Mesendoderm (in vitro differentiated cells): ENCODE results near the gene PRR20G. TPM values are rescaled to one million over a fixed set of nuclear protein-coding genes. Genes with fewer than 3 reads are reported as not detected.

ENCODE experiments used
- DNase-seq: peaks from one replicate; pipeline ENCODE4 v3.0.0; 2013
- H2AK5ac ChIP-seq: 2 replicates; pipeline ENCODE4 v1.6.1; 2013; ENCODE audit warnings: low read length, inconsistent platforms
- H2BK120ac ChIP-seq: 2 replicates; pipeline ENCODE4 v1.6.1; 2013; ENCODE audit warnings: low read depth, mild to moderate bottlenecking, low read length, moderate library complexity, mixed read lengths
- H2BK15ac ChIP-seq: replicated peaks from 2 replicates; pipeline ENCODE4 v1.6.1; 2013; ENCODE audit warnings: low read depth, mild to moderate bottlenecking, moderate library complexity
- H2BK5ac ChIP-seq: 2 replicates; pipeline ENCODE4 v1.6.1; 2013; ENCODE audit warnings: low read length, inconsistent platforms
- H3K18ac ChIP-seq: 2 replicates; pipeline ENCODE4 v1.6.1; 2013; ENCODE audit warnings: mild to moderate bottlenecking, low read length, mixed read lengths
- H3K23ac ChIP-seq: one replicate; pipeline ENCODE4 v1.6.1; 2013; ENCODE audit warnings: low read length
- H3K27ac ChIP-seq: 2 replicates; pipeline ENCODE4 v1.5.1; 2013; ENCODE audit warnings: low read depth, mild to moderate bottlenecking, inconsistent platforms, low read length, moderate library complexity
- H3K27me3 ChIP-seq: 2 replicates; pipeline ENCODE4 v1.6.1; 2013; ENCODE audit warnings: low read length, control low read depth, mild to moderate bottlenecking, inconsistent platforms; ENCODE audit not compliant: insufficient read depth, poor library complexity
- H3K36me3 ChIP-seq: 2 replicates; pipeline ENCODE4 v1.6.1; 2013; ENCODE audit warnings: low read length, inconsistent platforms; ENCODE audit not compliant: control insufficient read depth, insufficient read depth
- H3K4ac ChIP-seq: one replicate; pipeline ENCODE4 v1.6.1; 2013; ENCODE audit warnings: low read depth, mild to moderate bottlenecking, low read length, moderate library complexity
- H3K4me1 ChIP-seq: 2 replicates; pipeline ENCODE4 v1.6.1; 2013; ENCODE audit warnings: low read depth, low read length, inconsistent platforms; ENCODE audit not compliant: control insufficient read depth
- H3K4me2 ChIP-seq: 2 replicates; pipeline ENCODE4 v1.6.1; 2013; ENCODE audit warnings: low read length
- H3K4me3 ChIP-seq: 2 replicates; pipeline ENCODE4 v1.5.1; 2013; ENCODE audit warnings: mild to moderate bottlenecking, low read length
- H3K56ac ChIP-seq: one replicate; pipeline ENCODE4 v1.6.1; 2013; ENCODE audit warnings: low read length
- H3K79me1 ChIP-seq: 2 replicates; pipeline ENCODE4 v1.6.1; 2013; ENCODE audit warnings: low read length, inconsistent platforms
- H3K79me2 ChIP-seq: 2 replicates; pipeline ENCODE4 v1.6.1; 2013; ENCODE audit warnings: mild to moderate bottlenecking, low read length; ENCODE audit not compliant: control insufficient read depth, insufficient read depth
- H3K9ac ChIP-seq: 2 replicates; pipeline ENCODE4 v1.6.1; 2013; ENCODE audit warnings: low read length, inconsistent platforms
- H4K5ac ChIP-seq: one replicate; pipeline ENCODE4 v1.6.1; 2013; ENCODE audit warnings: low read length
- H4K8ac ChIP-seq: one replicate; pipeline ENCODE4 v1.6.1; 2013; ENCODE audit warnings: low read depth, mild to moderate bottlenecking, control low read depth, low read length, moderate library complexity
- WGBS: extraction: QIAGEN DNeasy Blood & Tissue Kit; methylation state at CpG from one replicate; pipeline ENCODE4 v1.1.7; 2013; ENCODE audit warnings: low lambda C conversion rate, missing lambda C conversion rate; ENCODE audit not compliant: insufficient coverage; ENCODE audit errors: extremely low coverage; 5-methylcytosine and 5-hydroxymethylcytosine counted together
- polyA plus RNA-seq, 2 experiments: library from polyadenylated mRNA; stranded (reverse); fragments of 200-250 nt; gene quantifications; one replicate each; pipeline ENCODE4 v1.2.3, GENCODE V29; 2013

PRR20G gene
- 0.21 TPM for polyA plus RNA-seq (2013, experiment 1 of 2)
- polyA plus RNA-seq (2013, experiment 2 of 2): 0.08 TPM

GRCh38 chr3:127287840-127288239 is at the start of gene PRR20G:
Gene PRR20G, minus strand, starts transcription at chr3:127288046. Its CDS starts 681 bp downstream, at chr3:127287365.
- Histone ChIP-seq H3K23ac (no peak within 1 kb of the TSS), H3K4me1 (no peaks in the 10 kb centered on the region), H4K8ac (no peak within 1 kb of the TSS), H3K4me2 (no peak within 1 kb of the TSS), H3K4ac (no peak within 1 kb of the TSS), H4K5ac (no peak within 1 kb of the TSS), H3K4me3 (no peak within 1 kb of the TSS), H2AK5ac (no peak within 1 kb of the TSS), H3K79me2 (no peaks in the 10 kb centered on the region), H3K56ac (no peak within 1 kb of the TSS), H3K18ac (no peak within 1 kb of the TSS), H3K27ac (no peak within 1 kb of the TSS), H2BK15ac (no peak within 1 kb of the TSS), H3K9ac (no peak within 1 kb of the TSS), H2BK120ac (no peak within 1 kb of the TSS), H2BK5ac (no peak within 1 kb of the TSS), H3K79me1 (no peaks in the 10 kb centered on the region), H3K27me3 (no peaks in the 10 kb centered on the region), H3K36me3 (no peaks in the 10 kb centered on the region)
- WGBS: 100% methylated on average over 1 of the region's 17 CpGs
- peak; percentile 28 for DNase-seq

DNA sequence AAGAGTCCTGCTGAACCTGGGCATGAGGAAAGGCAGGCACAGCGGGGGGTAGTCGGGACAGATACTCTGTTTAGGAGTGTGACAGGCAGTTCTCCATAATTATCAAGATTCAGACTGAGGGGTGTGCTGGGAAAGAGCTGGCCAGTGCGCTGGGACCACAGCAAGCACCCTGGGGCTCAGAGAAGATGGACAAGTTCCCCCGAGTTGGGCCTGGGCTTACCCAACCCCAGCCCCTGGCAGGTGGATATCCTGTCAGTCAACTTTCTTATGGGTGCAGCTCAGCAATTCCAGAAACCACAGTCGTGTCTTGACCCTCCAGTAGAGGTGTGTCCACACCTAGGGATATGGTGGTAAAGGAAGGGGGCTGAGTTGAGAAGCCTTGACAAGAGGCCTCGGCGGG is 49.2 kb upstream of the PRR20G start:
- H2BK120ac ChIP-seq: no peak overlapping the region
- H3K56ac ChIP-seq: no peak overlapping the region
- no peak overlapping the region for H3K9ac ChIP-seq
- no peak overlapping the region for H2AK5ac ChIP-seq
- H3K23ac ChIP-seq: no peak overlapping the region
- H3K27me3 ChIP-seq: no peaks in the 10 kb centered on the region
- H3K27ac ChIP-seq: no peak overlapping the region
- H3K4me1 ChIP-seq: no peaks in the 10 kb centered on the region
- H3K79me2 ChIP-seq: no peaks in the 10 kb centered on the region
- WGBS: no CpG with 5 or more reads among the region's 7 CpGs
- H3K4me2 ChIP-seq: no peak overlapping the region
- H2BK15ac ChIP-seq: no peak overlapping the region
- H3K18ac ChIP-seq: no peak overlapping the region
- H2BK5ac ChIP-seq: no peak overlapping the region
- H4K5ac ChIP-seq: no peak overlapping the region
- H3K79me1 ChIP-seq: no peaks in the 10 kb centered on the region
- no peak overlapping the region for H3K4ac ChIP-seq
- no peak overlapping the region for H3K4me3 ChIP-seq
- no peak for DNase-seq
- no peak overlapping the region for H4K8ac ChIP-seq
- no peaks in the 10 kb centered on the region for H3K36me3 ChIP-seq

GRCh38 chr3:127336101-127336500 is 48.3 kb upstream of the PRR20G start:
- Histone ChIP-seq H3K27ac (no peak overlapping the region), H3K4me3 (no peak overlapping the region), H3K4me1 (no peaks in the 10 kb centered on the region), H4K5ac (no peak overlapping the region), H4K8ac (no peak overlapping the region), H3K9ac (no peak overlapping the region), H2BK5ac (no peak overlapping the region), H2BK120ac (no peak overlapping the region), H3K4ac (no peak overlapping the region), H3K27me3 (no peaks in the 10 kb centered on the region), H3K56ac (no peak overlapping the region), H3K23ac (no peak overlapping the region), H3K4me2 (no peak overlapping the region), H2BK15ac (no peak overlapping the region), H3K36me3 (no peaks in the 10 kb centered on the region), H3K79me1 (no peaks in the 10 kb centered on the region), H3K18ac (no peak overlapping the region), H2AK5ac (no peak overlapping the region), H3K79me2 (no peaks in the 10 kb centered on the region)
- WGBS: no CpG with 5 or more reads among the region's 5 CpGs
- no peak for DNase-seq

GRCh38 chr3:127330385-127330784 is 42.5 kb upstream of the PRR20G start:
- no peak overlapping the region for H4K5ac ChIP-seq
- no peak overlapping the region for H2BK5ac ChIP-seq
- H3K4me3 ChIP-seq: no peak overlapping the region
- H3K18ac ChIP-seq: no peak overlapping the region
- no peak overlapping the region for H2BK15ac ChIP-seq
- no CpG with 5 or more reads among the region's 2 CpGs for WGBS
- H3K4ac ChIP-seq: no peak overlapping the region
- H4K8ac ChIP-seq: no peak overlapping the region
- no peaks in the 10 kb centered on the region for H3K79me1 ChIP-seq
- no peak overlapping the region for H3K9ac ChIP-seq
- no peaks in the 10 kb centered on the region for H3K36me3 ChIP-seq
- H3K4me2 ChIP-seq: no peak overlapping the region
- DNase-seq: no peak
- no peak overlapping the region for H3K23ac ChIP-seq
- no peaks in the 10 kb centered on the region for H3K4me1 ChIP-seq
- no peak overlapping the region for H2AK5ac ChIP-seq
- H2BK120ac ChIP-seq: no peak overlapping the region
- no peak overlapping the region for H3K56ac ChIP-seq
- no peaks in the 10 kb centered on the region for H3K27me3 ChIP-seq
- no peaks in the 10 kb centered on the region for H3K79me2 ChIP-seq
- no peak overlapping the region for H3K27ac ChIP-seq

GRCh38 chr3:127329631-127330285 is 41.9 kb upstream of the PRR20G start:
- no peak overlapping the region for H2BK120ac ChIP-seq
- H3K4ac ChIP-seq: no peak overlapping the region
- no peak overlapping the region for H4K8ac ChIP-seq
- WGBS: no CpG with 5 or more reads among the region's 2 CpGs
- no peak overlapping the region for H2BK5ac ChIP-seq
- H3K79me2 ChIP-seq: no peaks in the 10 kb centered on the region
- H3K36me3 ChIP-seq: no peaks in the 10 kb centered on the region
- no peaks in the 10 kb centered on the region for H3K4me1 ChIP-seq
- DNase-seq: no peak
- no peaks in the 10 kb centered on the region for H3K27me3 ChIP-seq
- no peak overlapping the region for H2AK5ac ChIP-seq
- no peak overlapping the region for H3K18ac ChIP-seq
- no peak overlapping the region for H3K9ac ChIP-seq
- H3K79me1 ChIP-seq: no peaks in the 10 kb centered on the region
- H3K4me3 ChIP-seq: no peak overlapping the region
- H4K5ac ChIP-seq: no peak overlapping the region
- H3K23ac ChIP-seq: no peak overlapping the region
- H3K56ac ChIP-seq: no peak overlapping the region
- H3K4me2 ChIP-seq: no peak overlapping the region
- H2BK15ac ChIP-seq: no peak overlapping the region
- no peak overlapping the region for H3K27ac ChIP-seq

GRCh38 chr3:127328421-127328820 is 40.6 kb upstream of the PRR20G start:
- no peaks in the 10 kb centered on the region for H3K36me3 ChIP-seq
- H3K79me2 ChIP-seq: no peaks in the 10 kb centered on the region
- H4K5ac ChIP-seq: no peak overlapping the region
- H2BK120ac ChIP-seq: no peak overlapping the region
- H3K56ac ChIP-seq: no peak overlapping the region
- H4K8ac ChIP-seq: no peak overlapping the region
- H2BK15ac ChIP-seq: no peak overlapping the region
- no peak overlapping the region for H3K9ac ChIP-seq
- no peaks in the 10 kb centered on the region for H3K4me1 ChIP-seq
- H3K79me1 ChIP-seq: no peaks in the 10 kb centered on the region
- no peak overlapping the region for H3K23ac ChIP-seq
- H3K4ac ChIP-seq: no peak overlapping the region
- no peaks in the 10 kb centered on the region for H3K27me3 ChIP-seq
- H2BK5ac ChIP-seq: no peak overlapping the region
- H2AK5ac ChIP-seq: no peak overlapping the region
- no peak overlapping the region for H3K27ac ChIP-seq
- no peak overlapping the region for H3K18ac ChIP-seq
- no peak for DNase-seq
- H3K4me3 ChIP-seq: no peak overlapping the region
- H3K4me2 ChIP-seq: no peak overlapping the region
